ENCODE measurements around the gene CTNND2. TPM values are rescaled to one million over a fixed set of nuclear protein-coding genes. Genes with fewer than 3 reads are reported as not detected.

CTNND2 gene
- total and polyA plus RNA-seq, 2 donors (not counting 1 experiment from before 2014, with no cell fraction given): not detected

GRCh38 chr5:11890777-11891176 is 13.5 kb downstream of the CTNND2 start:
- DNase-seq (no peak), ATAC-seq (ENCODE audit: low read depth) (no peak)
- Histone ChIP-seq H3K27ac (ENCODE audit: low read length in 2 of 2) (no peak overlapping the region), H3K9me3 (ENCODE audit: control extremely low read depth in 1 of 3, control insufficient read depth in 2 of 3, insufficient read depth in 1 of 3, low read length in 2 of 3) (peaks cover 0 to 3% (median 0%) of the 10 kb centered on the region in 3 donors), H4K20me1 (ENCODE audit: control insufficient read depth, insufficient read depth, low read length, poor library complexity, severe bottlenecking) (no peaks in the 10 kb centered on the region), H3K4me3 (ENCODE audit: control extremely low read depth in 1 of 5, extremely low read depth in 1 of 5, insufficient read depth in 1 of 5, low read depth in 2 of 5, low read length in 4 of 5) (no peak overlapping the region), H3K36me3 (replicated peaks in 1 of 2; ENCODE audit: control extremely low read depth in 1 of 2, control insufficient read depth in 1 of 2, extremely low read depth in 1 of 2, insufficient read depth in 2 of 2, low read length in 1 of 2) (no peaks in the 10 kb centered on the region), H3K27me3 (replicated peaks in 1 of 4; ENCODE audit: control extremely low read depth in 1 of 4, control insufficient read depth in 3 of 4, insufficient read depth in 4 of 4, low read length in 3 of 4) (no peaks in the 10 kb centered on the region), H3K4me2 (replicated peaks; ENCODE audit: low read depth, low read length, poor library complexity, severe bottlenecking) (no peak overlapping the region), H3K4me1 (ENCODE audit: control insufficient read depth in 2 of 2, insufficient read depth in 2 of 2, low read length in 2 of 2) (no peaks in the 10 kb centered on the region), H3K79me2 (ENCODE audit: control insufficient read depth, insufficient read depth, low read length) (no peaks in the 10 kb centered on the region), H3K9ac (ENCODE audit: low read length) (no peak overlapping the region), H2AFZ (ENCODE audit: insufficient read depth, low read depth, low read length, poor library complexity, severe bottlenecking) (no peak overlapping the region)
- WGBS (ENCODE audit: insufficient coverage): 56% methylated on average over 3 of the region's 3 CpGs
- H3K4me3 Mint-ChIP-seq: no peak overlapping the region
- intact Hi-C loops (cut with micrococcal nuclease): no loop called here
- TF ChIP-seq CTCF (IDR thresholded peaks at IDR 0.05) (no peak), EZH2 (IDR thresholded peaks at IDR 0.05; ENCODE audit: borderline replicate concordance, insufficient read depth, low read depth, low read length, poor library complexity, severe bottlenecking) (no peak)
- no peaks in the 10 kb centered on the region for H3K4me1 Mint-ChIP-seq
- ChIA-PET POLR2A (no interaction called here), CTCF (no interaction called here)
- H3K27ac Mint-ChIP-seq: no peak overlapping the region
- H3K9me3 Mint-ChIP-seq (ENCODE audit: insufficient read depth): no peaks in the 10 kb centered on the region
- H3K27me3 Mint-ChIP-seq: no peaks in the 10 kb centered on the region

GRCh38 chr5:11888221-11888620 is 16.0 kb downstream of the CTNND2 start:
- WGBS (ENCODE audit: insufficient coverage): 93% methylated on average over 4 of the region's 4 CpGs

More at GRCh38 chr5:11888221-11888620, 16.0 kb downstream of the CTNND2 start:
- Histone ChIP-seq H3K4me3 (ENCODE audit: control extremely low read depth in 1 of 5, extremely low read depth in 1 of 5, insufficient read depth in 1 of 5, low read depth in 2 of 5, low read length in 4 of 5) (no peak overlapping the region), H3K9me3 (ENCODE audit: control extremely low read depth in 1 of 3, control insufficient read depth in 2 of 3, insufficient read depth in 1 of 3, low read length in 2 of 3) (no peaks in the 10 kb centered on the region), H3K4me2 (replicated peaks; ENCODE audit: low read depth, low read length, poor library complexity, severe bottlenecking) (no peak overlapping the region), H2AFZ (ENCODE audit: insufficient read depth, low read depth, low read length, poor library complexity, severe bottlenecking) (no peak overlapping the region), H3K9ac (ENCODE audit: low read length) (no peak overlapping the region), H3K79me2 (ENCODE audit: control insufficient read depth, insufficient read depth, low read length) (no peaks in the 10 kb centered on the region), H3K27me3 (replicated peaks in 1 of 4; ENCODE audit: control extremely low read depth in 1 of 4, control insufficient read depth in 3 of 4, insufficient read depth in 4 of 4, low read length in 3 of 4) (no peaks in the 10 kb centered on the region), H4K20me1 (ENCODE audit: control insufficient read depth, insufficient read depth, low read length, poor library complexity, severe bottlenecking) (no peaks in the 10 kb centered on the region), H3K36me3 (replicated peaks in 1 of 2; ENCODE audit: control extremely low read depth in 1 of 2, control insufficient read depth in 1 of 2, extremely low read depth in 1 of 2, insufficient read depth in 2 of 2, low read length in 1 of 2) (no peaks in the 10 kb centered on the region), H3K4me1 (ENCODE audit: control insufficient read depth in 2 of 2, insufficient read depth in 2 of 2, low read length in 2 of 2) (no peaks in the 10 kb centered on the region), H3K27ac (ENCODE audit: low read length in 2 of 2) (no peak overlapping the region)
- CTCF ChIA-PET: interaction anchor here (0.7 kb wide), 1 partner anchor 37 kb away, joined by 3 read pairs; no protein-coding TSS in a partner anchor
- DNase-seq (no peak), ATAC-seq (ENCODE audit: low read depth) (no peak)
- Mint-ChIP-seq H3K9me3 (ENCODE audit: insufficient read depth) (no peaks in the 10 kb centered on the region), H3K27me3 (no peaks in the 10 kb centered on the region), H3K27ac (no peak overlapping the region), H3K4me1 (no peaks in the 10 kb centered on the region), H3K4me3 (no peak overlapping the region)
- POLR2A ChIA-PET: no interaction called here
- TF ChIP-seq CTCF (IDR thresholded peaks at IDR 0.05): no peak
- no peak for TF ChIP-seq EZH2 (IDR thresholded peaks at IDR 0.05; ENCODE audit: borderline replicate concordance, insufficient read depth, low read depth, low read length, poor library complexity, severe bottlenecking)
- intact Hi-C loops (cut with micrococcal nuclease): no loop called here
